K562 (cell line): ENCODE measurements around the gene RYK. TPM values are rescaled to one million over a fixed set of nuclear protein-coding genes. Genes with fewer than 3 reads are reported as not detected.

ENCODE experiments used
- ATAC-seq: fragments of 200-7000 bp; cut with Tn5 transposase; 3 replicates; pipeline ENCODE4 v1.9.1; 2020; ENCODE audit warnings: moderate library complexity
- BruUV-seq: library from RNA; stranded (reverse); fragments of 400-500 nt; replicated peaks from 2 replicates; lab custom pipeline; 2021; lab: Mats Ljungman, UMichigan
- CTCF ChIA-PET: fragments of 300-600 bp; formaldehyde crosslinking; extraction: SDS; loops from one replicate; lab custom pipeline; 2021; ENCODE audit warnings: low intra/inter-chr PET ratio; lab: Yijun Ruan, JAX
- POLR2A ChIA-PET: fragments of 300-600, 350-650 bp; sonication (Branson Sonifier 250); formaldehyde crosslinking; extraction: SDS; loops from one replicate; lab custom pipeline; 2021; ENCODE audit warnings: antibody characterized with exemption, inconsistent platforms; lab: Yijun Ruan, JAX
- DNase-seq, 4 experiments: peaks; one replicate each; pipeline versions ENCODE4 v3.0.0 to v3.0.0-alpha.2; 2011 to 2018; ENCODE audit warnings: low spot score in 3 of 4, mixed read lengths in 3 of 4; ENCODE audit errors: extremely low read depth in 1 of 4
- FAIRE-seq: peaks from 2 replicates; lab custom pipeline; 2011; peaks lifted over from hg19 to GRCh38; lab: Jason Lieb, UNC
- H2AFZ ChIP-seq: 2 replicates; pipeline ENCODE4 v1.6.0; 2011; ENCODE audit warnings: low read depth, low read length, control low read depth, inconsistent platforms
- H3K27ac ChIP-seq: fragments of 200-600 bp; 3 replicates; pipeline ENCODE4 v1.8.0; 2011; ENCODE audit warnings: low read depth, mild to moderate bottlenecking, control low read depth, inconsistent platforms, low read length, moderate library complexity, mixed read lengths; ENCODE audit errors: extremely low read depth
- H3K27me3 ChIP-seq, 2 experiments: fragments of 300-600 bp in 1 of 2; 2 replicates in 1 of 2; 3 replicates in 1 of 2; pipeline versions ENCODE4 v1.6.0 to v1.8.0; 2011; ENCODE audit warnings: inconsistent platforms in 2 of 2, low read length in 2 of 2, mild to moderate bottlenecking in 1 of 2, mixed read lengths in 1 of 2, moderate library complexity in 1 of 2; ENCODE audit not compliant: control insufficient read depth in 2 of 2, insufficient read depth in 2 of 2
- H3K36me3 ChIP-seq: fragments of 300-600 bp; 3 replicates; pipeline ENCODE4 v1.8.0; 2011; ENCODE audit warnings: mild to moderate bottlenecking, low read length, inconsistent platforms; ENCODE audit not compliant: control insufficient read depth, insufficient read depth
- H3K4me1 ChIP-seq, 2 experiments: fragments of 200-600 bp in 1 of 2; replicated peaks in 1 of 2; 2 replicates in 1 of 2; 3 replicates in 1 of 2; pipeline versions ENCODE4 v1.5.1 to v1.8.0; 2011; ENCODE audit warnings: inconsistent platforms in 2 of 2, low read length in 2 of 2, mild to moderate bottlenecking in 1 of 2, mixed read lengths in 1 of 2, moderate library complexity in 1 of 2; ENCODE audit not compliant: control insufficient read depth in 2 of 2, insufficient read depth in 2 of 2
- H3K4me2 ChIP-seq: 2 replicates; pipeline ENCODE4 v1.6.1; 2011; ENCODE audit warnings: low read length, control low read depth, inconsistent platforms, mixed read lengths; ENCODE audit not compliant: insufficient read depth
- H3K4me3 ChIP-seq: fragments of 200-600 bp; sonication (generic), shearing (Covaris generic); 2 replicates; pipeline ENCODE4 v1.5.1; 2016; ENCODE audit warnings: control low read depth, inconsistent platforms
- H3K79me2 ChIP-seq: fragments of 200-600 bp; 3 replicates; pipeline ENCODE4 v1.8.0; 2011; ENCODE audit warnings: low read length, inconsistent platforms; ENCODE audit not compliant: control insufficient read depth, insufficient read depth
- H3K9ac ChIP-seq, 2 experiments: 2 replicates each; pipeline versions ENCODE4 v1.6.0 to v1.6.1; 2011; ENCODE audit warnings: low read depth in 2 of 2, low read length in 2 of 2, control low read depth in 1 of 2, inconsistent platforms in 1 of 2, mild to moderate bottlenecking in 1 of 2, mixed read lengths in 1 of 2; ENCODE audit not compliant: insufficient read depth in 1 of 2
- H3K9me1 ChIP-seq: one replicate; pipeline ENCODE4 v1.6.0; 2011; ENCODE audit warnings: inconsistent platforms, mild to moderate bottlenecking, low read length, moderate library complexity; ENCODE audit not compliant: control insufficient read depth, insufficient read depth
- H3K9me3 ChIP-seq: replicated peaks from 2 replicates; pipeline ENCODE4 v1.5.1; 2011; ENCODE audit warnings: low read depth, low read length, inconsistent platforms; ENCODE audit not compliant: control insufficient read depth, insufficient read depth
- H4K20me1 ChIP-seq: replicated peaks from 2 replicates; pipeline ENCODE4 v1.6.1; 2011; ENCODE audit warnings: low read length, inconsistent platforms, mixed read lengths; ENCODE audit not compliant: control insufficient read depth, insufficient read depth
- HNRNPUL1 ChIP-seq: fragments of 200-400 bp; formaldehyde crosslinking; IDR thresholded peaks from 2 replicates; pipeline ENCODE4 v1.6.1; 2017; ENCODE audit warnings: low read length
- NR2C2 ChIP-seq, 2 experiments: fragments of 200-800 bp in 1 of 2; sonication (Bioruptor generic) in 1 of 2; sonication (generic) in 1 of 2; formaldehyde crosslinking in 1 of 2; IDR thresholded peaks; 2 replicates each; pipeline versions ENCODE4 v1.6.1 to v1.8.0; 2016 to 2022; ENCODE audit warnings: mild to moderate bottlenecking in 1 of 2, missing compliant biosample characterization in 1 of 2, missing genetic modification characterization in 1 of 2, missing genetic modification reagents in 1 of 2
- PHB2 ChIP-seq: fragments of 450-650 bp; IDR thresholded peaks from 2 replicates; pipeline ENCODE4 v1.6.1; 2017; ENCODE audit warnings: low read depth
- POLR2G ChIP-seq: fragments of 200-400 bp; formaldehyde crosslinking; IDR thresholded peaks from 2 replicates; pipeline ENCODE4 v1.6.1; 2017; ENCODE audit warnings: low read depth, mild to moderate bottlenecking, antibody characterized with exemption, low read length, moderate library complexity
- SNIP1 ChIP-seq: fragments of 450-650 bp; IDR thresholded peaks from 2 replicates; pipeline ENCODE4 v1.7.1; 2017; ENCODE audit warnings: low read depth, mild to moderate bottlenecking
- SPI1 ChIP-seq: IDR thresholded peaks from 2 replicates; pipeline ENCODE4 v1.6.1; 2011; ENCODE audit warnings: low read depth, low read length, control low read depth, borderline replicate concordance
- ZNF431 ChIP-seq: sonication (generic); formaldehyde crosslinking; IDR thresholded peaks from 2 replicates; pipeline ENCODE4 v1.8.0; 2022; ENCODE audit warnings: mild to moderate bottlenecking, missing genetic modification reagents
- WGBS: fragments of 100-300 bp; shearing (Covaris generic); methylation state at CpG from one replicate; pipeline ENCODE4 v1.1.6; 2016; ENCODE audit warnings: low coverage, mixed read lengths; ENCODE audit not compliant: insufficient coverage; ENCODE audit errors: missing lambda C conversion rate; 5-methylcytosine and 5-hydroxymethylcytosine counted together
- in situ Hi-C: fragments of 300-500 bp; cut with MboI; formaldehyde crosslinking; loops from 4 replicates; pipeline ENCODE4 v1.15.0; 2018; ENCODE audit warnings: inconsistent platforms, mixed read lengths
- intact Hi-C: fragments of 100-400 bp; cut with micrococcal nuclease; formaldehyde crosslinking; loops from 2 replicates; pipeline ENCODE4 v1.14.2; 2022
- polyA plus RNA-seq, 8 experiments: library from polyadenylated mRNA; depleted of rRNA in 4 of 8; stranded (reverse) in 5 of 8; unstranded in 3 of 8; fragments of >200 nt; fragmentation: Nextera tagmentation in 2 of 8; fragmentation: Illumina TruSeq in 1 of 8; extraction: Ambion mirVana in 2 of 8; extraction: Trizol in 1 of 8; gene quantifications; 2 replicates each; pipeline versions ENCODE4 v1.2.1 to v1.2.3, GENCODE V29; 2011 to 2014; ENCODE audit warnings: inconsistent platforms in 1 of 8, missing spikeins in 1 of 8
- total RNA-seq, 7 experiments: library from RNA; depleted of rRNA in 6 of 7; stranded (reverse); fragments of >200 nt in 6 of 7; fragmentation: Illumina TruSeq in 2 of 7; extraction: Trizol in 2 of 7; gene quantifications; 2 replicates each; pipeline versions ENCODE4 v1.2.1 to v1.2.3, GENCODE V29; 2011 to 2021; ENCODE audit warnings: low replicate concordance in 1 of 7

The RYK gene
- total and polyA plus RNA-seq, 9 of the 15 experiments (the other 6 are each of a cell fraction or from before 2014, with no cell fraction given): 4.2 to 29.5 (median 16.6) TPM

DNA sequence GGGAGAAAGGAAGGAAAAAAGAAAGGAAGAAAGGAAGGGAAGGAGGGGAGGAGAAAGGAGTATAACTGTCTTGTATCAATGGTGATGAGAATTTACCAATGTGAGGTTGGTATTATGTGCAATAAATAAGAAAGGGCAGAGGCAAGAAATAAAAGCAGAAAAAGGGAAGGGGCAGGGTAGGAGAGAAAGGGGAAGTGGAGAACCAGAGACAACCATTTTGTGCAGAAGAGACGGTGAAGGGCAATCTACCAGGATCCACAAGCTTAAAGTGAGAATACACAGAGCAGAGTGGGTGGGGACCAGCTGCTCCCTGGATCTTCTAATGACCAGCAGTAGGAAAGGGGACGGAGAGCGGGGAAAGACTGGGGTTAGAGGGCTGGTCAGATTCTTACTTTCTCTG, 114.1 kb downstream of the RYK start:
- Histone ChIP-seq H3K27ac (no peak overlapping the region), H3K9me3 (no peaks in the 10 kb centered on the region), H3K9ac (no peak overlapping the region), H3K4me2 (no peak overlapping the region), H3K27me3 (no peaks in the 10 kb centered on the region), H2AFZ (no peak overlapping the region), H3K9me1 (no peaks in the 10 kb centered on the region), H3K79me2 (no peaks in the 10 kb centered on the region), H3K4me3 (no peak overlapping the region), H3K36me3 (no peaks in the 10 kb centered on the region), H4K20me1 (no peaks in the 10 kb centered on the region), H3K4me1 (no peaks in the 10 kb centered on the region)
- CTCF ChIA-PET: no interaction called here
- TF ChIP-seq HNRNPUL1: no peak
- peak; percentile 84 for TF ChIP-seq SPI1
- POLR2A ChIA-PET: no interaction called here
- no peak for ATAC-seq
- FAIRE-seq: no peak
- 10% methylated on average over 3 of the region's 3 CpGs for WGBS
- no peak for DNase-seq
- BruUV-seq: no TSS peak
- intact Hi-C loops: no loop called here
- in situ Hi-C loops: no loop called here

DNA sequence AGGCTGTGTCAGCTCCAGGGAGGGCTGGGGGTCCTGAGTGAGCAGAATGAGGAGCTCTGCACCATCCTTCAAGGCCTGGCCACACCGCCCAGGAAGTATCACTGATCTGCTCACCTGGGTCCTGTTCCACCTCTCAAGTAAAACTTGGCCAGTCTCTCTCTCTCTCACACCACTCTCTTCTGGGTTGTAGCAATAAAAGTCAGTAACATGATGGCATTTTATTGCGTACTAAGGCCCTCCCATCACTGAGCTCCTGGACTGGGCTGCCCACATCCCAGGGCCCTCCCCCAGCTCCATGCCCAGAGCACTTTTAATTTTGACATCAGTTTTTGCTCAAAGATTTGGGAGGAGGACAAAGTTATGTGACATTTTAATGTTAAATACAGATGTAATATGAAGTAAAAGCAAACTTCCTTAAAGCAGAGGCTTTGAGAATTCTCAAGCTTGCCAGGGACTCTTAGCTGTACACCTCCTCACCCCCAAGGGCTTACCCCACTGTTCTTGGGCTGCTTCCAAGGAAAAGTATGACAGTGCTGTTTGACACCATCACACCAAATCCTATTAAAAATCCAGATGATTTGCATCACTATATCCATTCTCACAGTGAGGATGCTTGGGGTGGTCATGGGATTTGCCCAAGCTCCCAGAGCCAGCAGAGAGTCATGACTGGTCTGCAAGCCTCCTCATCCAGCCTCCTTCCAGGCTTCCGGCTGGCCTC, 115.8 kb downstream of the RYK start:
- Histone ChIP-seq H4K20me1 (no peaks in the 10 kb centered on the region), H3K9ac (no peak overlapping the region; a peak in 1 of 4 replicates), H3K4me3 (no peak overlapping the region), H3K36me3 (no peaks in the 10 kb centered on the region), H3K4me2 (no peak overlapping the region), H3K27ac (no peak overlapping the region), H2AFZ (no peak overlapping the region), H3K9me1 (no peaks in the 10 kb centered on the region), H3K79me2 (no peaks in the 10 kb centered on the region), H3K4me1 (no peaks in the 10 kb centered on the region), H3K27me3 (no peaks in the 10 kb centered on the region), H3K9me3 (no peaks in the 10 kb centered on the region)
- ChIA-PET POLR2A (no interaction called here), CTCF (no interaction called here)
- FAIRE-seq (no peak), DNase-seq (no peak), ATAC-seq (no peak)
- intact Hi-C loops: no loop called here
- TF ChIP-seq ZNF431 (CRISPR knock-in tag) (no peak), SNIP1 (no peak), POLR2G (no peak), PHB2 (no peak), NR2C2 (CRISPR knock-in tag; IDR thresholded peaks at IDR 0.05) (no peak), NR2C2 (tag; IDR thresholded peaks at IDR 0.05) (no peak)
- no TSS peak for BruUV-seq
- WGBS: 0% methylated on average over 3 of the region's 3 CpGs
- in situ Hi-C loops: no loop called here
